NT2/D1 (cell line): ENCODE results near the gene RBM42.

ENCODE experiments used
- SUZ12 ChIP-seq: IDR thresholded peaks from 2 replicates; pipeline ENCODE4 v1.6.1; 2011; ENCODE audit not compliant: insufficient read length, insufficient read depth; ENCODE audit errors: extremely low read depth
- YY1 ChIP-seq: IDR thresholded peaks from 2 replicates; pipeline ENCODE4 v1.6.1; 2011; ENCODE audit not compliant: insufficient read length, insufficient read depth
- ZNF274 ChIP-seq: IDR thresholded peaks from 2 replicates; pipeline ENCODE4 v1.6.1; 2011; ENCODE audit warnings: mild to moderate bottlenecking, low read depth, low read length

DNA sequence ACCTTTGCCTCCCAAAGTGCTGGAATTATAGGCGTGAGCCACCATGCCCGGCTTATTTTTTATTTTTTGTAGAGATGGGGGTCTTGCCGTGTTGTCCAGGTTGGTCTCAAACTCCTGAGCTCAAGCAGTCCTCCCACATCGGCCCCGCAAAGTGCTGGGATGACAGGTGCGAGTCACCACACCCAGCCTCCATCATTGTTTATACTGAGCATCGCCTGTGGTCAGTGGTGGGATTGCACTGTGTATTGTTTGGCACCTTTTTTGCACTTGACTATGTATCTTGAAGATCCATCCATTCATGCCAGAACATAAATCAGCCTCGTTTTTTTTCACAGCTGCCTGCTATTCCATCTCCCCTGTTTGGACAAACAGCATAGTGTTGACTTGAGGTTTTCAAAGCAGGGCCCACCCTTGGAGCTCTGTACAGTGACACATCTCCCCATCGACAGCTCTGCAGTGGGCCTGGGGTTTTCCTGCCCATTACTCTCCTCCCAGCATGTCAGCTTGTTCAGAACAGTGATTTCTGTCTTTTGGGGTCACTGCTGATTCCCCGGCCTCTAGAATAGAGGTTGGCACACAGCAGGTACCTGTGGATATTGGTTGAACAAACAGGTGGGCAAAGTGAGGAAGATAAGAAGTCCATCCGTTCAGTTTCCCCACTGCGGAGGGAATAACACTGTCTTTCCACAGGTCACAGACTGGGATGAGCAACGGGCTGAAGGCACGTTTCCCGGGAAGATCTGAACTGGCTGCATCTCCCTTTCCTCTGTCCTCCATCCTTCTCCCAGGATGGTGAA is 29.3 kb downstream of the RBM42 start:
- TF ChIP-seq ZNF274 (no peak), YY1 (no peak), SUZ12 (no peak)
